A549 (cell line): ENCODE data around the gene MFF. TPM values are rescaled to one million over a fixed set of nuclear protein-coding genes. Genes with fewer than 3 reads are reported as not detected.
"Not testable (repeated sequence)": the region's sequence is repeated elsewhere in the genome, so short reads cannot be mapped to it uniquely, and the experiment has no call there.

ENCODE experiments used
- ATAC-seq, 2 experiments: fragments of 200-7000 bp in 1 of 2; fragments of >200 bp in 1 of 2; cut with Nextera tagmentation in 1 of 2; cut with Tn5 transposase in 1 of 2; 3 replicates each; pipeline versions ENCODE4 v1.8.0 to v1.9.1; 2018 to 2020; ENCODE audit warnings: mild to moderate bottlenecking in 1 of 2, moderate library complexity in 1 of 2
- CTCF ChIA-PET: fragments of 300-600 bp; sonication (Branson Sonifier 250); formaldehyde crosslinking; extraction: SDS; loops from one replicate; lab custom pipeline; 2021; ENCODE audit warnings: antibody characterized with exemption, inconsistent platforms; lab: Yijun Ruan, JAX
- POLR2A ChIA-PET: fragments of 350-600 bp; formaldehyde crosslinking; extraction: SDS; loops from one replicate; lab custom pipeline; 2021; ENCODE audit warnings: antibody characterized with exemption, inconsistent platforms; lab: Yijun Ruan, JAX
- DNase-seq, 2 experiments: peaks; one replicate each; pipeline versions ENCODE4 v3.0.0 to v3.0.0-alpha.2; 2011 to 2016; ENCODE audit warnings: low read depth in 1 of 2, low spot score in 1 of 2
- FAIRE-seq: peaks from 2 replicates; lab custom pipeline; 2011; peaks lifted over from hg19 to GRCh38; lab: Jason Lieb, UNC
- H3K27ac ChIP-seq, 2 experiments: fragments of >200 bp; sonication (Bioruptor Twin); formaldehyde crosslinking; 3 replicates each; pipeline ENCODE4 v1.5.1; 2016 to 2017
- H3K4me1 ChIP-seq: fragments of >200 bp; sonication (Bioruptor Twin); formaldehyde crosslinking; 3 replicates; pipeline ENCODE4 v1.6.1; 2016
- H3K4me2 ChIP-seq: fragments of >200 bp; sonication (Bioruptor Twin); formaldehyde crosslinking; 3 replicates; pipeline ENCODE4 v1.6.1; 2016
- H3K4me3 ChIP-seq: fragments of >200 bp; sonication (Bioruptor Twin); formaldehyde crosslinking; 3 replicates; pipeline ENCODE4 v1.5.1; 2016
- H3K9me3 ChIP-seq: fragments of >200 bp; sonication (Bioruptor Twin); formaldehyde crosslinking; 3 replicates; pipeline ENCODE4 v1.6.1; 2016
- ATOH8 ChIP-seq: fragments of 250-450 bp; sonication (Bioruptor Pico); IDR thresholded peaks from 2 replicates; pipeline ENCODE4 v1.5.0; 2020; ENCODE audit warnings: low read depth, mild to moderate bottlenecking, moderate library complexity
- CTCF ChIP-seq: fragments of >200 bp; sonication (Bioruptor Twin); formaldehyde crosslinking; IDR thresholded peaks from 3 replicates; pipeline ENCODE4 v1.5.1; 2016
- EHMT2 ChIP-seq: fragments of 200-600 bp; sonication (generic); IDR thresholded peaks from 2 replicates; pipeline ENCODE4 v1.6.1; 2016; ENCODE audit warnings: antibody characterized with exemption, low read depth, mild to moderate bottlenecking, moderate library complexity
- ELK1 ChIP-seq: fragments of 150-350 bp; IDR thresholded peaks from 2 replicates; pipeline ENCODE4 v1.6.1; 2014; ENCODE audit warnings: low read depth, mild to moderate bottlenecking, low read length
- GATA3 ChIP-seq: IDR thresholded peaks from 2 replicates; pipeline ENCODE4 v1.6.1; 2012; ENCODE audit warnings: borderline replicate concordance
- HEYL ChIP-seq: fragments of 250-450 bp; sonication (Bioruptor Pico); IDR thresholded peaks from 2 replicates; pipeline ENCODE4 v1.8.0; 2021; ENCODE audit warnings: mild to moderate bottlenecking, moderate library complexity
- HOXB5 ChIP-seq: fragments of 250-450 bp; sonication (Bioruptor Pico); IDR thresholded peaks from 2 replicates; pipeline ENCODE4 v1.5.0; 2020; ENCODE audit warnings: mild to moderate bottlenecking, moderate library complexity
- KDM1A ChIP-seq: fragments of 200-600 bp; sonication (generic); IDR thresholded peaks from 2 replicates; pipeline ENCODE4 v1.6.1; 2016; ENCODE audit warnings: low read depth, mild to moderate bottlenecking
- MAFK ChIP-seq: fragments of 450-650 bp; IDR thresholded peaks from 2 replicates; pipeline ENCODE4 v1.6.1; 2014; ENCODE audit not compliant: partially characterized antibody
- POLR2AphosphoS2 ChIP-seq: conservative IDR thresholded peaks from 2 replicates; pipeline ENCODE4 v1.6.1; 2012; ENCODE audit warnings: low read length, improper control_type of control experiment, inconsistent platforms
- RAD21 ChIP-seq, 2 experiments: fragments of >200 bp in 1 of 2; sonication (Bioruptor Twin) in 1 of 2; formaldehyde crosslinking in 1 of 2; IDR thresholded peaks in 1 of 2; conservative IDR thresholded peaks in 1 of 2; 2 replicates in 1 of 2; 3 replicates in 1 of 2; pipeline ENCODE4 v1.6.1; 2012 to 2018; ENCODE audit warnings: inconsistent platforms in 1 of 2
- RCOR1 ChIP-seq: fragments of 150-350 bp; IDR thresholded peaks from 2 replicates; pipeline ENCODE4 v1.6.1; 2014; ENCODE audit warnings: antibody characterized with exemption, low read length, low read depth
- REST ChIP-seq: fragments of 200-600 bp; sonication (generic); IDR thresholded peaks from 2 replicates; pipeline ENCODE4 v1.6.1; 2016; ENCODE audit warnings: antibody characterized with exemption, mild to moderate bottlenecking, moderate library complexity
- SMC3 ChIP-seq: fragments of >200 bp; sonication (Bioruptor Twin); formaldehyde crosslinking; IDR thresholded peaks from 3 replicates; pipeline ENCODE4 v1.6.1; 2018; ENCODE audit warnings: inconsistent platforms
- TFCP2L1 ChIP-seq: fragments of 250-450 bp; sonication (Bioruptor Pico); IDR thresholded peaks from 2 replicates; pipeline ENCODE4 v1.5.0; 2021; ENCODE audit warnings: mild to moderate bottlenecking
- TP53 ChIP-seq: fragments of 250-450 bp; sonication (Bioruptor Pico); IDR thresholded peaks from 2 replicates; pipeline ENCODE4 v1.5.0; 2021; ENCODE audit warnings: mild to moderate bottlenecking, moderate library complexity
- USF2 ChIP-seq: fragments of 450-650 bp; IDR thresholded peaks from 2 replicates; pipeline ENCODE4 v1.6.1; 2014; ENCODE audit warnings: antibody characterized with exemption
- ZC3H11A ChIP-seq: fragments of 450-650 bp; IDR thresholded peaks from 2 replicates; pipeline ENCODE4 v1.6.1; 2014; ENCODE audit warnings: antibody characterized with exemption, mild to moderate bottlenecking
- WGBS: methylation state at CpG from one replicate; pipeline ENCODE4 v1.1.6; 2017; ENCODE audit errors: missing lambda C conversion rate; 5-methylcytosine and 5-hydroxymethylcytosine counted together
- polyA plus RNA-seq, 4 experiments: library from polyadenylated mRNA; depleted of rRNA in 3 of 4; stranded (reverse); fragments of >200 nt; fragmentation: RNase III in 1 of 4; extraction: RNeasy Plus Mini Kit Qiagen cat#74134 plus additional on column Dnase treatment in 1 of 4; gene quantifications; 2 replicates in 3 of 4; 3 replicates in 1 of 4; pipeline ENCODE4 v1.2.3, GENCODE V29; 2011 to 2017

The MFF gene
- polyA plus RNA-seq, 2 of the 4 experiments (the other 2 are of a cell fraction): 135 to 252 TPM

- DNase-seq: no peak
- no peak for TF ChIP-seq RCOR1
- no peak for TF ChIP-seq TP53 (CRISPR knock-in tag)
- no peak for TF ChIP-seq TFCP2L1 (CRISPR knock-in tag)
- no peak for TF ChIP-seq ATOH8 (CRISPR knock-in tag)
- TF ChIP-seq HEYL (CRISPR knock-in tag): no peak
- TF ChIP-seq MAFK: no peak
- TF ChIP-seq REST: no peak
- no peak for TF ChIP-seq POLR2AphosphoS2
- TF ChIP-seq GATA3: no peak
- peak overlapping the region in 1 of 2 experiments; percentile 27; a peak in 1 of 6 replicates for H3K27ac ChIP-seq
- no peak for FAIRE-seq
- H3K4me2 ChIP-seq: no peak overlapping the region
- CTCF ChIA-PET: no interaction called here
- no peak overlapping the region for H3K4me3 ChIP-seq
- WGBS: 72% methylated on average over 4 of the region's 4 CpGs
- no peak for ATAC-seq
- POLR2A ChIA-PET: no interaction called here
- no peaks in the 10 kb centered on the region for H3K9me3 ChIP-seq
- H3K4me1 ChIP-seq: peaks cover 19% of the 10 kb centered on the region
Observed at GRCh38 chr2:227351639-227352038, 26.6 kb downstream of the MFF start.

- no peak for TF ChIP-seq USF2
- no peak for TF ChIP-seq KDM1A
- TF ChIP-seq, all 56 proteins: peak for 0
- Histone ChIP-seq H3K4me1 (peaks cover 17% of the 10 kb centered on the region), H3K4me2 (no peak overlapping the region), H3K27ac (0 out of 6 replicates have a peak overlapping the region, but pooled peaks of 1 of the 2 experiments have one; percentile 16), H3K9me3 (no peaks in the 10 kb centered on the region), H3K4me3 (no peak overlapping the region)
- WGBS: 84% methylated on average over 5 of the region's 5 CpGs
- POLR2A ChIA-PET: no interaction called here
- FAIRE-seq: no peak
- no peak for ATAC-seq
- CTCF ChIA-PET: interaction anchor here (1.3 kb wide), 1 partner anchor 13 kb away, joined by 4 read pairs; no protein-coding TSS in a partner anchor
- no peak for DNase-seq
Observed at GRCh38 chr2:227360351-227360750, 35.3 kb downstream of the MFF start.

- no peak overlapping the region for H3K4me3 ChIP-seq
- POLR2A ChIA-PET: no interaction called here
- peak in 1 of 2 experiments; percentile 60 for DNase-seq
- no peaks in the 10 kb centered on the region for H3K9me3 ChIP-seq
- no peak for TF ChIP-seq ELK1
- TF ChIP-seq CTCF: peak; percentile 49; the same call in 2 of the 3 replicates
- peak; percentile 71 for TF ChIP-seq EHMT2
- peak; percentile 57 to 73 for TF ChIP-seq RAD21 (conservative IDR thresholded peaks at IDR 0.05 in 1 of 2, IDR thresholded peaks at IDR 0.05 in 1 of 2)
- TF ChIP-seq ZC3H11A: no peak
- 0 out of 3 replicates have a peak, but pooled peaks have one; percentile 20 for TF ChIP-seq SMC3
- 0 out of 2 replicates have a peak, but pooled peaks have one; percentile 28 for TF ChIP-seq HOXB5 (CRISPR knock-in tag)
- TF ChIP-seq, all 56 proteins: peak for 5
- CTCF ChIA-PET: no interaction called here
- no peak for ATAC-seq
- WGBS: 75% methylated on average over 6 of the region's 6 CpGs
- Histone ChIP-seq H3K27ac (peak overlapping the region; percentile 80), H3K4me1 (peaks cover 47% of the 10 kb centered on the region), H3K4me2 (no peak overlapping the region)
- no peak for FAIRE-seq
Observed at GRCh38 chr2:227363756-227364155, 38.7 kb downstream of the MFF start.

- H3K9me3 ChIP-seq, H3K4me3 ChIP-seq, POLR2A ChIA-PET, DNase-seq, FAIRE-seq, ATAC-seq, H3K4me2 ChIP-seq: not testable (repeated sequence)
- Histone ChIP-seq H3K27ac (peak overlapping the region; percentile 80), H3K4me1 (peaks cover 57% of the 10 kb centered on the region)
- 88% methylated on average over 11 of the region's 11 CpGs for WGBS
- CTCF ChIA-PET: interaction anchor here (0.6 kb wide), 1 partner anchor 25 kb away, joined by 3 read pairs; no protein-coding TSS in a partner anchor
Observed at GRCh38 chr2:227364585-227365263, 39.7 kb downstream of the MFF start.
